SK-N-SH (cell line): ENCODE measurements around the gene TNFAIP8L3. TPM values are rescaled to one million over a fixed set of nuclear protein-coding genes. Genes with fewer than 3 reads are reported as not detected.

ENCODE experiments used
- CTCF ChIA-PET: fragments of 300-600, 350-600 bp; formaldehyde crosslinking; extraction: SDS; loops from one replicate; lab custom pipeline; 2021; lab: Yijun Ruan, JAX
- POLR2A ChIA-PET: fragments of 350-600 bp; sonication (Branson Sonifier 250); formaldehyde crosslinking; extraction: SDS; loops from one replicate; lab custom pipeline; 2020; ENCODE audit warnings: antibody characterized with exemption, inconsistent platforms; lab: Yijun Ruan, JAX
- DNase-seq: peaks from one replicate; pipeline ENCODE4 v3.0.0; 2012
- H2AFZ ChIP-seq: fragments of 200-600 bp; sonication (generic); 2 replicates; pipeline ENCODE4 v1.8.1; 2016; ENCODE audit warnings: antibody characterized with exemption, mild to moderate bottlenecking, low read depth
- H3F3A ChIP-seq: fragments of 200-600 bp; sonication (generic); replicated peaks from 2 replicates; pipeline ENCODE3; 2016; ENCODE audit warnings: antibody characterized with exemption, mild to moderate bottlenecking; ENCODE audit not compliant: insufficient read depth
- H3K27ac ChIP-seq, 2 experiments: fragments of 200-500 bp in 1 of 2; fragments of 200-600 bp in 1 of 2; sonication (Bioruptor generic) in 1 of 2; sonication (generic), shearing (Covaris generic) in 1 of 2; 2 replicates each; pipeline versions ENCODE4 v1.5.1 to v1.6.1; 2014 to 2016; ENCODE audit warnings: low read depth in 2 of 2, inconsistent platforms in 1 of 2, low read length in 1 of 2, mild to moderate bottlenecking in 1 of 2, mixed read lengths in 1 of 2
- H3K27me3 ChIP-seq: fragments of 200-600 bp; sonication (generic), shearing (Covaris generic); 2 replicates; pipeline ENCODE4 v1.6.1; 2016; ENCODE audit warnings: mixed run types; ENCODE audit not compliant: insufficient read depth
- H3K36me3 ChIP-seq, 2 experiments: fragments of 200-500 bp in 1 of 2; fragments of 200-600 bp in 1 of 2; sonication (Bioruptor generic) in 1 of 2; sonication (generic) in 1 of 2; replicated peaks in 1 of 2; 2 replicates each; pipeline versions ENCODE3 to v1.5.1; 2014 to 2016; ENCODE audit warnings: low read length in 1 of 2, mild to moderate bottlenecking in 1 of 2; ENCODE audit not compliant: insufficient read depth in 2 of 2, control insufficient read depth in 1 of 2
- H3K4me1 ChIP-seq, 2 experiments: fragments of 200-500 bp in 1 of 2; fragments of 200-600 bp in 1 of 2; sonication (Bioruptor generic) in 1 of 2; sonication (generic), shearing (Covaris generic) in 1 of 2; 2 replicates each; pipeline versions ENCODE4 v1.5.1 to v1.6.1; 2014 to 2016; ENCODE audit warnings: low read depth in 1 of 2, low read length in 1 of 2, mixed run types in 1 of 2; ENCODE audit not compliant: insufficient read depth in 2 of 2, control insufficient read depth in 1 of 2
- H3K4me2 ChIP-seq: fragments of 200-600 bp; sonication (generic), shearing (Covaris generic); 2 replicates; pipeline ENCODE4 v1.6.1; 2017; ENCODE audit warnings: mixed run types
- H3K4me3 ChIP-seq, 2 experiments: fragments of 200-500 bp in 1 of 2; fragments of 200-600 bp in 1 of 2; sonication (Bioruptor generic) in 1 of 2; sonication (generic), shearing (Covaris generic) in 1 of 2; 2 replicates each; pipeline versions ENCODE4 v1.5.1 to v1.8.1; 2014 to 2016; ENCODE audit warnings: low read depth in 2 of 2, inconsistent platforms in 1 of 2, low read length in 1 of 2, mild to moderate bottlenecking in 1 of 2, mixed read lengths in 1 of 2, moderate library complexity in 1 of 2
- H3K79me2 ChIP-seq: fragments of 200-600 bp; sonication (generic); 2 replicates; pipeline ENCODE4 v1.8.1; 2017; ENCODE audit warnings: mild to moderate bottlenecking; ENCODE audit not compliant: insufficient read depth
- H3K9ac ChIP-seq: fragments of 200-600 bp; sonication (generic); 2 replicates; pipeline ENCODE4 v1.6.1; 2017; ENCODE audit warnings: mixed run types
- H3K9me2 ChIP-seq: fragments of 200-600 bp; sonication (generic); 2 replicates; pipeline ENCODE4 v1.6.1; 2017; ENCODE audit warnings: mixed run types
- H3K9me3 ChIP-seq: fragments of 200-600 bp; sonication (generic); 2 replicates; pipeline ENCODE4 v1.6.1; 2017; ENCODE audit warnings: mixed run types, mild to moderate bottlenecking, moderate library complexity
- H4K20me1 ChIP-seq: fragments of 200-600 bp; sonication (generic); 2 replicates; pipeline ENCODE4 v1.6.1; 2017; ENCODE audit warnings: mild to moderate bottlenecking, mixed run types; ENCODE audit not compliant: insufficient read depth
- CHD2 ChIP-seq: fragments of 150-350 bp; IDR thresholded peaks from 2 replicates; pipeline ENCODE4 v1.6.1; 2018; ENCODE audit warnings: low read length; ENCODE audit not compliant: partially characterized antibody
- EP300 ChIP-seq, 2 experiments: IDR thresholded peaks; 2 replicates each; pipeline versions ENCODE4 v1.4.0 to v1.6.1; 2012; ENCODE audit warnings: borderline replicate concordance in 1 of 2, low read depth in 1 of 2, low read length in 1 of 2
- EZH2phosphoT487 ChIP-seq: fragments of 200-600 bp; sonication (generic); IDR thresholded peaks from 2 replicates; pipeline ENCODE4 v1.6.1; 2017; ENCODE audit warnings: low read depth, mixed run types, mild to moderate bottlenecking, antibody characterized with exemption, moderate library complexity, borderline replicate concordance
- FOSL2 ChIP-seq: IDR thresholded peaks from 2 replicates; pipeline ENCODE4 v1.4.0; 2012; ENCODE audit warnings: low read depth, mild to moderate bottlenecking, moderate library complexity, borderline replicate concordance
- FOXJ3 ChIP-seq: sonication (generic); formaldehyde crosslinking; IDR thresholded peaks from 2 replicates; pipeline ENCODE4 v1.5.1; 2020; ENCODE audit warnings: mild to moderate bottlenecking, missing genetic modification reagents
- GABPA ChIP-seq: IDR thresholded peaks from 2 replicates; pipeline ENCODE4 v1.4.0; 2012; ENCODE audit warnings: low read depth, mild to moderate bottlenecking
- GATA2 ChIP-seq: sonication (generic); formaldehyde crosslinking; IDR thresholded peaks from 2 replicates; pipeline ENCODE4 v1.5.0; 2020; ENCODE audit warnings: mild to moderate bottlenecking, missing genetic modification reagents
- IRF3 ChIP-seq: fragments of 150-350 bp; IDR thresholded peaks from 2 replicates; pipeline ENCODE4 v1.6.1; 2016; ENCODE audit warnings: mild to moderate bottlenecking, low read depth, low read length
- JUND ChIP-seq: IDR thresholded peaks from 2 replicates; pipeline ENCODE4 v1.4.0; 2012
- NFIC ChIP-seq: IDR thresholded peaks from 2 replicates; pipeline ENCODE4 v1.4.0; 2012; ENCODE audit warnings: borderline replicate concordance
- NRF1 ChIP-seq: IDR thresholded peaks from 2 replicates; pipeline ENCODE4 v1.6.1; 2012; ENCODE audit warnings: low read depth, mild to moderate bottlenecking, low read length
- PBX3 ChIP-seq: IDR thresholded peaks from 2 replicates; pipeline ENCODE4; 2012
- RFX5 ChIP-seq: IDR thresholded peaks from 2 replicates; pipeline ENCODE4 v1.6.1; 2012; ENCODE audit warnings: mild to moderate bottlenecking, improper control_type of control experiment, low read length
- RXRA ChIP-seq: IDR thresholded peaks from 2 replicates; pipeline ENCODE4 v1.4.0; 2012; ENCODE audit warnings: low read depth, mild to moderate bottlenecking, borderline replicate concordance
- SIN3A ChIP-seq: IDR thresholded peaks from 2 replicates; pipeline ENCODE4 v1.6.1; 2012; ENCODE audit warnings: low read depth, mild to moderate bottlenecking, low read length, moderate library complexity, borderline replicate concordance
- TAF1 ChIP-seq: IDR thresholded peaks from 2 replicates; pipeline ENCODE4 v1.6.1; 2012; ENCODE audit warnings: low read depth, mild to moderate bottlenecking, low read length, moderate library complexity, borderline replicate concordance
- TCF12 ChIP-seq: IDR thresholded peaks from 2 replicates; pipeline ENCODE4 v1.4.0; 2012
- USF1 ChIP-seq: IDR thresholded peaks from 2 replicates; pipeline ENCODE4 v1.4.0; 2012; ENCODE audit warnings: low read depth, borderline replicate concordance
- WGBS: methylation state at CpG from one replicate; pipeline ENCODE4 v1.1.6; 2017; ENCODE audit warnings: low lambda C conversion rate; 5-methylcytosine and 5-hydroxymethylcytosine counted together
- polyA plus RNA-seq, 3 experiments: library from polyadenylated mRNA; depleted of rRNA; stranded (reverse); fragments of >200 nt; gene quantifications; 2 replicates each; pipeline ENCODE4 v1.2.3, GENCODE V29; 2012

Gene TNFAIP8L3
- polyA plus RNA-seq, 1 of the 3 experiments (the other 2 are of a cell fraction), result 0.08 TPM

DNA sequence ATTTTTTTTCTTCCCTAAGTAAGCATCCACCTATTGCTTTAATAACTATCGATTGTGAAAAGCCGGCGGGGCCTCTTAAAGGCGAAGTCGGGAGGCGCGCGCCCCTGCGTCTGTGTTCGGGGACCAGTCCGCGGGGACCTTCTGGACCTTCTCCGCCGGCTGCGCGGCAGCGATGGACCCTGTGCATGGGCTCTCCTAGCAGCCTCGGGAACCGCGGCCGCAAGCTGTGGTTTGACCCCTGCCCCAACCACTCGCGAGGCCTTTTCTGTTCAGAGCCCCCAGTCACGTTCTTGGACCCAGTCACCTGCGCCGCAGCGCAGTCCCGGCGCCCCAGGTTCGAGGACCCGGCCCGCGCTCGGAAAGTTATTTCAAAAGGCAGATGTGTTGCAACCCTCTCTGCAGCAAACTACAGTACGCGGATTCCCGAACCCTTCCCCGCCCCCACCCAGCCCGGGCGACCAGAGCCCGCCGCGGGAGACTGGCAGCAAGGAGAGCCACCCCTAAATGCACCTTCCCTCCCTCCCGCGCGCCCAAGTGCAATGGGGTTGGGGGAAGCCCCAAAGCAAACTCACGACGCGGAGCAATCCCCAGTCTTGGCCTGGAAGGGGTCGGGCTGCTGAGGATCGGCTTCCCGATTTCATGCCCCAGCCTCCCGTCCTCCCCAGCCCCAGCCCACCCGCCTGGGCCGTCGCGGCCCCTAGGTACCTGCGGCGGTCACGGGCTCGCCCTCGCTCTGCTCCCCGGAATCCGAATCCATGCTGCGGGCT lies 684 bp downstream of the TNFAIP8L3 start:
- Histone ChIP-seq H3K4me2 (peak overlapping the region; percentile 80), H2AFZ (peak overlapping the region; percentile 60; the same call in 1 of the 2 replicates), H4K20me1 (no peaks in the 10 kb centered on the region), H3K4me3 (peak overlapping the region; percentile 44 to 60), H3K79me2 (no peaks in the 10 kb centered on the region), H3K27me3 (peaks cover 5% of the 10 kb centered on the region; the same call in 1 of the 2 replicates), H3K9me2 (no peaks in the 10 kb centered on the region), H3K36me3 (no peaks in the 10 kb centered on the region), H3K27ac (no peak overlapping the region), H3F3A (peaks cover 12% of the 10 kb centered on the region), H3K9ac (no peak overlapping the region), H3K4me1 (peaks cover 3 to 8% of the 10 kb centered on the region in 2 experiments; a peak in 1 of 4 replicates), H3K9me3 (no peaks in the 10 kb centered on the region)
- CTCF ChIA-PET, result interaction anchor here (1.5 kb wide), 1 partner anchor 15 kb away, joined by 3 read pairs; no protein-coding TSS in a partner anchor
- WGBS, result 11% methylated on average over 28 of the region's 65 CpGs
- peak; percentile 62 for DNase-seq
- TF ChIP-seq CHD2 (no peak), FOXJ3 (CRISPR knock-in tag) (no peak), RXRA (no peak), IRF3 (no peak), GATA2 (CRISPR knock-in tag) (no peak), TAF1 (no peak), NFIC (no peak), NRF1 (no peak), SIN3A (no peak), TCF12 (no peak), FOSL2 (no peak), JUND (no peak), GABPA (no peak)
- TF ChIP-seq, all 33 proteins: peak for 0
- POLR2A ChIA-PET, result no interaction called here

GRCh38 chr15:51093488-51093838 lies 1.2 kb downstream of the TNFAIP8L3 start:
- peaks cover 5% of the 10 kb centered on the region; the same call in 1 of the 2 replicates for H3K27me3 ChIP-seq
- ChIA-PET CTCF (no interaction called here), POLR2A (no interaction called here)
- peak overlapping the region; percentile 80 for H3K4me2 ChIP-seq
- no peaks in the 10 kb centered on the region for H3K79me2 ChIP-seq
- 31% methylated on average over 17 of the region's 21 CpGs for WGBS
- H3K27ac ChIP-seq, result no peak overlapping the region
- no peaks in the 10 kb centered on the region for H3K36me3 ChIP-seq
- no peak overlapping the region for H3K9ac ChIP-seq
- peaks cover 12% of the 10 kb centered on the region for H3F3A ChIP-seq
- H3K4me1 ChIP-seq, result peaks cover 3 to 8% of the 10 kb centered on the region in 2 experiments; a peak in 1 of 4 replicates
- no peak for TF ChIP-seq NRF1
- TF ChIP-seq USF1, result no peak
- TF ChIP-seq CHD2, result no peak
- no peak for TF ChIP-seq PBX3
- no peak for TF ChIP-seq RFX5
- no peak for TF ChIP-seq EP300 (IDR thresholded peaks at IDR 0.05; ENCODE audit: borderline replicate concordance in 1 of 2, low read depth in 1 of 2, low read length in 1 of 2)
- no peak for TF ChIP-seq NFIC
- TF ChIP-seq EZH2phosphoT487, result no peak
- H3K9me3 ChIP-seq, result no peaks in the 10 kb centered on the region
- H4K20me1 ChIP-seq, result no peaks in the 10 kb centered on the region
- H3K4me3 ChIP-seq, result no peak overlapping the region; a peak in 2 of 4 replicates
- no peaks in the 10 kb centered on the region for H3K9me2 ChIP-seq
- no peak for DNase-seq
- no peak overlapping the region; the same call in 1 of the 2 replicates for H2AFZ ChIP-seq
